ENCODE results near the gene SLC27A2.

The SLC27A2 gene

DNA sequence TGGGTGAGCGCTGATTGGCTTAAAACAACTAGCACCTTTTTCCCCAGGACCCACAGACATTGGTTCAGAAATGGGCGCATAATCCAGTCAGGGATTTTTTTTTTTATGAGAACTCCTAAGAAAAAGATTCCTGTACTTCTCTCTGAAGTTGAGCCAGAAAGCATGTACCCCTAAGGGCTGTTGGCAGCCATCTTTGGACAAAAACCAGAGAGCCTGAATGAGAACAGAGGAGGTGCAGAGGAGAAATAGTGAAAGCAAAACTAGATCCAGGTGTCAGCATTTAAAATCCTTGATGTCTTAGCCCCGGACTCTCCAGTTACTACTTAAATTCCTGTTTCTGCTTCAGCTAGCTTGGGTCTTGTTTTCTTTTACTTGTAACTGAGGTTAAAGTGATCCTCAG, 1.9 kb upstream of the SLC27A2 start:
- FAIRE-seq (no peak), DNase-seq (ENCODE audit: insufficient read length, low spot score) (no peak)
- TF ChIP-seq PAX5 (IDR thresholded peaks at IDR 0.05; ENCODE audit: insufficient read depth, low read length, severe bottlenecking) = no peak
- TF ChIP-seq POU2F2 (IDR thresholded peaks at IDR 0.05; ENCODE audit: low read depth, low read length) = no peak
- TF ChIP-seq POLR2A (IDR thresholded peaks at IDR 0.05; ENCODE audit: low read depth, low read length) = no peak
- TF ChIP-seq SPI1 (IDR thresholded peaks at IDR 0.05; ENCODE audit: low read depth, low read length) = no peak
- TF ChIP-seq TAF1 (IDR thresholded peaks at IDR 0.05; ENCODE audit: low read depth, low read length) = no peak
- no peak for TF ChIP-seq POLR2AphosphoS5 (IDR thresholded peaks at IDR 0.05; ENCODE audit: low read depth, low read length)

DNA sequence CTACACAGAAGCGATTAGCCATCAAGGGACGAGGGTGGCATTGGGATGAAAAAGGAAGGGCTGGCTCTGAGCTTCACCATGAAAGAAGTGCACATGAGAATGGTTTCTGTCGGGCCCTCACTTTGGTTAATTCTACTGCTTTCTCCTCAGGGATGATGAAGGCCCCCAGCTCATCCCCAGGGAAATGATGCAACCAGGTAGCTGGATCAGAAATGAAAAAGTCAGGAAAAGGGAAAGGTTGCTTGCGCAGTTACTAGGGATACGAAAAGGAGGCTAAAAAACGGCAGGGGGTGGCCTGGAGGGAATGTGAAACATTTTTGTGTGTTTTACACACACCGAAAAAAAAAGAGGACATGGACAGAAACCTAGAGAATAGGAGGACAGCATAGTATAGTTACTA, 1.4 kb upstream of the SLC27A2 start:
- FAIRE-seq (no peak), DNase-seq (ENCODE audit: insufficient read length, low spot score) (no peak)
- no peak for TF ChIP-seq TAF1 (IDR thresholded peaks at IDR 0.05; ENCODE audit: low read depth, low read length)
- TF ChIP-seq POU2F2 (IDR thresholded peaks at IDR 0.05; ENCODE audit: low read depth, low read length) = no peak
- no peak for TF ChIP-seq SPI1 (IDR thresholded peaks at IDR 0.05; ENCODE audit: low read depth, low read length)

DNA sequence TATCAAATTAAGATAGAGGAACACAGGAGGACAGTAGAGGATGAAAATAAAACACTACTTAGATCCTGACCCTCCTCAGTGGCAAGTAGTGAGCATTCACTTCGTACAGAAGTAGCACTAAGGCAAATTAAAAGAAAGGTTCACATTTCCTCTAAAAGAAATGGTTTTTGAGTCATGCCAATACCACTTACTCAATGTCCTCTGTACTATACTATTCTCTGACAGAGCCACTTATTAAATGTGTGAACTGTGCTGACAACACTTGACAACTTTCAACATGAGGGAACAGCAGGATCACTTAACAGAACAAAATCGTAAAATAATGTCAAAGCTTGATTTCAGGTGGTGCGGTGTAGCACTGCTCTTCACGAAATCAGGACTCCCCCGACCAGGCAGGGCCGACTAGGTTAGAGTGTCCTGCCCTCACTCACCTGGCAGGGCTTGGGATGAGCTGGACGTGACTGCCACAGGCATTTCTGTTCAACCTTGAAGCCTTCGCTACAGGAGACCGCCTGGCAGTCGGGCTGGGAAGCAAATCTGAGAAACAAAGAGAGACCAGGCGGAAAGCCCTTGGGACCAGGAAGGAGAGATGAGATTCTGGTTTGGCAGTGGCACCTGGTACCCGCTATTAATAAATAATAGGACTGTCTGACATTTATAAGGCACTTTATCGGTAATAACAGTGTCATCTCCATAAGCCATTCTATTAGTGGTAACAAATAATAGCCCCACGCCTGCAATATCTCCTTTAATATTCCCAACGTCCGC, 611 bp upstream of the SLC27A2 start:
- DNase-seq (ENCODE audit: insufficient read length, low spot score) (no peak), FAIRE-seq (no peak)
- TF ChIP-seq POLR2A (IDR thresholded peaks at IDR 0.05; ENCODE audit: low read depth, low read length) (no peak), POLR2AphosphoS5 (IDR thresholded peaks at IDR 0.05; ENCODE audit: low read depth, low read length) (no peak), PAX5 (IDR thresholded peaks at IDR 0.05; ENCODE audit: insufficient read depth, low read length, severe bottlenecking) (no peak), TAF1 (IDR thresholded peaks at IDR 0.05; ENCODE audit: low read depth, low read length) (no peak), POU2F2 (IDR thresholded peaks at IDR 0.05; ENCODE audit: low read depth, low read length) (no peak), SPI1 (IDR thresholded peaks at IDR 0.05; ENCODE audit: low read depth, low read length) (no peak)

DNA sequence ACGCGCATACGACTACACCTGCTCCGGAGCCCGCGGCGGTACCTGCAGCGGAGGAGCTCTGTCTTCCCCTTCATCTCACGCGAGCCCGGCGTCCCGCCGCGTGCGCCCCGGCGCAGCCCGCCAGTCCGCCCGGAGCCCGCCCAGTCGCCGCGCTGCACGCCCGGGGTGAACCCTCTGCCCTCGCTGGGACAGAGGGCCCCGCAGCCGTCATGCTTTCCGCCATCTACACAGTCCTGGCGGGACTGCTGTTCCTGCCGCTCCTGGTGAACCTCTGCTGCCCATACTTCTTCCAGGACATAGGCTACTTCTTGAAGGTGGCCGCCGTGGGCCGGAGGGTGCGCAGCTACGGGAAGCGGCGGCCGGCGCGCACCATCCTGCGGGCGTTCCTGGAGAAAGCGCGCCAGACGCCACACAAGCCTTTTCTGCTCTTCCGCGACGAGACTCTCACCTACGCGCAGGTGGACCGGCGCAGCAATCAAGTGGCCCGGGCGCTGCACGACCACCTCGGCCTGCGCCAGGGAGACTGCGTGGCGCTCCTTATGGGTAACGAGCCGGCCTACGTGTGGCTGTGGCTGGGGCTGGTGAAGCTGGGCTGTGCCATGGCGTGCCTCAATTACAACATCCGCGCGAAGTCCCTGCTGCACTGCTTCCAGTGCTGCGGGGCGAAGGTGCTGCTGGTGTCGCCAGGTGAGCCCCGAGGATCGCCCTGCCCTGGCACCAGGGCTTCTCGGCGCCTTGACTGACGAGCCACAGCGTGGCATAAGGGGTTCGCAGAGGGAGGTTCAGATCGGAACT, 420 bp downstream of the SLC27A2 start:
- TF ChIP-seq SPI1 (IDR thresholded peaks at IDR 0.05; ENCODE audit: low read depth, low read length) (no peak), POU2F2 (IDR thresholded peaks at IDR 0.05; ENCODE audit: low read depth, low read length) (no peak), PAX5 (IDR thresholded peaks at IDR 0.05; ENCODE audit: insufficient read depth, low read length, severe bottlenecking) (no peak), TAF1 (IDR thresholded peaks at IDR 0.05; ENCODE audit: low read depth, low read length) (no peak), POLR2AphosphoS5 (IDR thresholded peaks at IDR 0.05; ENCODE audit: low read depth, low read length) (no peak), POLR2A (IDR thresholded peaks at IDR 0.05; ENCODE audit: low read depth, low read length) (no peak)
- FAIRE-seq (peak; percentile 45), DNase-seq (ENCODE audit: insufficient read length, low spot score) (peak; percentile 49)

DNA sequence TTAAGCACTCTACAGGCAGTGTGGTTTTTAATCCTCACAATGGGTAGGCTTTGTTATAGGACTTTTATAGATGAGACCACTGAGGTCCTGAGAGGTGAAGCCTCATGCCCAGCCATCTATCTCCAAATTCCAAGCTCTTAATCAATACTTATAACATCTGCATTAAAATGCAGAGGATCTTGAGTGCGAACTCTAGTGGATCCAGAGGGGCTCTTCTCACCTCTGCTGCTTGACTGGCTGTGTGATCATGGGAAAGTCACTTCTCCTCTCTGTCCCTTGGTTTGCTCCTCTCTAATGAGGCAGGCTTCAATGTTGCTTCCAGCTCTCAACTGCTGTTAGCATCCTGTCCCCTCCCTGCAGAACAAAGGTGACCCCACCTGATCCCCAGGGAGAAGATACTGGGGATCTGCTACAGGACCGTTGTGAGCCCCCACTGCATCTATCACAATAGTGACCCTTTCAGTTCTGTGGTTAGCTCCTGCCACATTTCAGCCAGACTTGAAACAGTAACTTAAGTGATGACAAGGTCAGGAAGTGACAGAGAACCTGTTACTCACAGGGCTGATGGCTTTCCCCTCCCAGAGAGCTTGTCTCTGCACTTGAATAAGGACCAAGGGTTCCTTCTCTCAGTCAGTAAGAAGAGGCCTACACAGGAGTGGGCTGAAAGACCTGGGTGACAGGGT, 1.3 kb downstream of the SLC27A2 start:
- FAIRE-seq = peak; percentile 64
- DNase-seq (ENCODE audit: insufficient read length, low spot score) = peak; percentile 35
- TF ChIP-seq POU2F2 (IDR thresholded peaks at IDR 0.05; ENCODE audit: low read depth, low read length) (no peak), POLR2A (IDR thresholded peaks at IDR 0.05; ENCODE audit: low read depth, low read length) (no peak)

DNA sequence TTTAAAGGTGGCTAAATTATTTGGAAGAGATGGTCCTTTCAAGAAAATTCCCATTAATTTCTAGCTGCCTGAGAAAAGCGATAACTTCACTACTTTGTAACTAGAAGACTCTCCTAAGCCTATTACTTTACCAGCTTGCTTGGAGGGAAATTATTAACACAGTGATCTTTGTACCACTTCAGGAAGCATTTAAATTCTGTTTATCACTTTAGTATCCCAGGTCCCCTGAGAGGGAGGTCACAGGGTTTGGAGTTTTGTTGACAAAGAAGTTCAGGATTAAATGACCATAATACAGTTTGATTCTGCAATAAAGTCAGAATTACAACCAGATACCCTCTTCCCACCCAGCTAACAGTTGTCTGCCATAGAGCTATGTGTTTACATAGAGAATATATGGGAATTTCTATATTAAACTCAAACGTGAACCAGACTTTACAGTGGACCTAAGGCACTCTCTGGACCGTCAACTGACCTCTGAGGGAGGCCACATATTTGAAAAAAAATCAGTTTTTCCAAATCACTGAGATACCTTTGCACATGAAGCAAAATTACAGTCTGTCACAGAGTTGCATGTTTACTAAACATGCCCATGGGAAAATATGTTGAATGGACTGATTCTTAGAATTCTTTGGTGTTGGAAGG, 3.0 kb downstream of the SLC27A2 start:
- DNase-seq (ENCODE audit: insufficient read length, low spot score) (no peak), FAIRE-seq (no peak)
- TF ChIP-seq PAX5 (IDR thresholded peaks at IDR 0.05; ENCODE audit: insufficient read depth, low read length, severe bottlenecking) (no peak), POLR2AphosphoS5 (IDR thresholded peaks at IDR 0.05; ENCODE audit: low read depth, low read length) (no peak), TAF1 (IDR thresholded peaks at IDR 0.05; ENCODE audit: low read depth, low read length) (no peak), SPI1 (IDR thresholded peaks at IDR 0.05; ENCODE audit: low read depth, low read length) (no peak), POU2F2 (IDR thresholded peaks at IDR 0.05; ENCODE audit: low read depth, low read length) (no peak), POLR2A (IDR thresholded peaks at IDR 0.05; ENCODE audit: low read depth, low read length) (no peak)

GRCh38 chr15:50186090-50186489, 4.1 kb downstream of the SLC27A2 start:
- DNase-seq (ENCODE audit: insufficient read length, low spot score) (no peak), FAIRE-seq (no peak)
- TF ChIP-seq POLR2A (IDR thresholded peaks at IDR 0.05; ENCODE audit: low read depth, low read length) = no peak
- no peak for TF ChIP-seq TAF1 (IDR thresholded peaks at IDR 0.05; ENCODE audit: low read depth, low read length)
- TF ChIP-seq SPI1 (IDR thresholded peaks at IDR 0.05; ENCODE audit: low read depth, low read length) = no peak
- TF ChIP-seq POLR2AphosphoS5 (IDR thresholded peaks at IDR 0.05; ENCODE audit: low read depth, low read length) = no peak
- no peak for TF ChIP-seq PAX5 (IDR thresholded peaks at IDR 0.05; ENCODE audit: insufficient read depth, low read length, severe bottlenecking)
- no peak for TF ChIP-seq POU2F2 (IDR thresholded peaks at IDR 0.05; ENCODE audit: low read depth, low read length)

DNA sequence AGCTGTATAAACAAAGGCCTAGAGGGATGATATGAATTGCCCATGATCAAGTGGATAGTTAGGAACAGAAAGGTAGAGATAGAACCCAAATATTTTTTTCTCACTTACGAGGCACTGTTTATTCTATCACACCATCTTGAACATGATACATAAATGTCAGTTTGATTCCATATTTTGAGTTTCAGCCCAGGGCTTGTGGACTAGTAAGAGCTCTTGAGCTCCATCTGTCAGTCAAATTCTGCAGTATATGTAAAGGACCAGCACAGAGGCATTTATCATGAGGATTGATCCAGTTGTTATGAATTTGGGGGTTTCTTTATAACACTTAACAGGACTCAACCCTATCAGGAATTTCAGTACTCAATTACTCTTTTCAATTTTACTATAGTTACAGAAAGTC, 4.8 kb downstream of the SLC27A2 start:
- no peak for FAIRE-seq
- TF ChIP-seq PAX5 (IDR thresholded peaks at IDR 0.05; ENCODE audit: insufficient read depth, low read length, severe bottlenecking) = no peak
- DNase-seq (ENCODE audit: insufficient read length, low spot score) = no peak

DNA sequence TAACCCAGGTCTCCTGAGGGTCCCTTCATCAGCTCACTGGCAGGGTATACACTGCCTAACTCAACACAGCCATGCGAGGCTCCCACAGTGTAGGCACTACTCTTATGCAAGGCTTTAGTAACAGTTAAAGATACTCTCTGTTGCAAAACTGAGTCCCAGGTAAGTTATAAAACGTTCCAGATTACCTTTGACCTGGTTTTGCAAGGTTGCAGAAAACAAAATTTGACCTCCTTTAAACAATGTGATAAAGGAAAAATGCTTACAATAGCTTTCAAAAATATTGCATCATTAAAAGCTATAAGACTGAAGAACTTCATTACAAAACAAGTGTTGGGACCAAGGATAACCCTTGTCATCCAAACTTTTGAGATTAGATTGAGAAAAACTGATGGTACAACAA, 5.5 kb downstream of the SLC27A2 start:
- TF ChIP-seq POLR2AphosphoS5 (IDR thresholded peaks at IDR 0.05; ENCODE audit: low read depth, low read length) (no peak), POU2F2 (IDR thresholded peaks at IDR 0.05; ENCODE audit: low read depth, low read length) (no peak), POLR2A (IDR thresholded peaks at IDR 0.05; ENCODE audit: low read depth, low read length) (no peak), SPI1 (IDR thresholded peaks at IDR 0.05; ENCODE audit: low read depth, low read length) (no peak), PAX5 (IDR thresholded peaks at IDR 0.05; ENCODE audit: insufficient read depth, low read length, severe bottlenecking) (no peak), TAF1 (IDR thresholded peaks at IDR 0.05; ENCODE audit: low read depth, low read length) (no peak)
- FAIRE-seq (no peak), DNase-seq (ENCODE audit: insufficient read length, low spot score) (no peak)
